Natural killer cell (primary cell): Measurements from ENCODE around the gene SHISA6. TPM values are rescaled to one million over a fixed set of nuclear protein-coding genes. Genes with fewer than 3 reads are reported as not detected.

Experiments used
- ATAC-seq, 3 donors: fragments of 150-1000 bp in 2 of 3; fragments of 200-7000 bp in 1 of 3; cut with Tn5 transposase; 1 replicate in 1 of 3; 2 replicates in 2 of 3; pipeline ENCODE4 v1.10.0; 2021; ENCODE audit warnings: mild to moderate bottlenecking in 2 of 3, moderate library complexity in 2 of 3
- DNase-seq, 2 donors: peaks; one replicate each; pipeline versions ENCODE4 v3.0.0 to v3.0.0-alpha.2; 2013 to 2021; ENCODE audit warnings: mixed read lengths in 1 of 2
- H3K27ac ChIP-seq: one replicate; pipeline ENCODE4 v1.5.1; 2013; ENCODE audit warnings: mild to moderate bottlenecking, low read length
- H3K27me3 ChIP-seq: one replicate; pipeline ENCODE4 v1.6.1; 2013; ENCODE audit warnings: low read length; ENCODE audit not compliant: control insufficient read depth, insufficient read depth
- H3K36me3 ChIP-seq: one replicate; pipeline ENCODE4 v1.6.1; 2013; ENCODE audit warnings: low read length; ENCODE audit not compliant: control insufficient read depth, insufficient read depth
- H3K4me1 ChIP-seq: one replicate; pipeline ENCODE4 v1.6.1; 2013; ENCODE audit warnings: low read length; ENCODE audit not compliant: control insufficient read depth, insufficient read depth
- H3K4me3 ChIP-seq: one replicate; pipeline ENCODE4 v1.5.1; 2013; ENCODE audit warnings: low read length
- H3K9me3 ChIP-seq: one replicate; pipeline ENCODE4 v1.6.1; 2013; ENCODE audit warnings: low read length; ENCODE audit not compliant: control insufficient read depth, insufficient read depth
- H3K27ac Mint-ChIP-seq, 2 donors: one replicate each; pipeline ENCODE4 v1.8.0; 2022; ENCODE audit warnings: mild to moderate bottlenecking in 2 of 2, mixed read lengths in 2 of 2, moderate library complexity in 1 of 2
- H3K27me3 Mint-ChIP-seq, 2 donors: one replicate each; pipeline ENCODE4 v1.8.0; 2022; ENCODE audit warnings: low read depth in 2 of 2, mixed read lengths in 2 of 2
- H3K36me3 Mint-ChIP-seq: one replicate; pipeline ENCODE4 v1.8.0; 2022; ENCODE audit warnings: mixed read lengths
- H3K4me1 Mint-ChIP-seq, 2 donors: one replicate each; pipeline ENCODE4 v1.8.0; 2022; ENCODE audit warnings: mixed read lengths in 2 of 2
- H3K4me3 Mint-ChIP-seq: one replicate; pipeline ENCODE4 v1.8.0; 2022; ENCODE audit warnings: mild to moderate bottlenecking, moderate library complexity, mixed read lengths
- H3K9me3 Mint-ChIP-seq, 2 donors: one replicate each; pipeline ENCODE4 v1.8.0; 2022; ENCODE audit warnings: mixed read lengths in 2 of 2
- WGBS: methylation state at CpG from one replicate; pipeline ENCODE4 v1.1.7; 2013; ENCODE audit warnings: missing lambda C conversion rate; ENCODE audit not compliant: insufficient coverage; 5-methylcytosine and 5-hydroxymethylcytosine counted together
- intact Hi-C: fragments of 100-400 bp; cut with micrococcal nuclease; formaldehyde crosslinking; loops from one replicate; pipeline ENCODE4 v1.14.2; 2022
- total RNA-seq, 4 donors: library from RNA; stranded (reverse); fragments of 120-200 nt in 1 of 4; gene quantifications; one replicate each; pipeline versions ENCODE4 v1.2.3 to v1.2.4, GENCODE V29; 2013 to 2022
- TF ChIP-seq, protein P1 (sequence below): fragments of 200-600 bp; IDR thresholded peaks from one replicate; pipeline ENCODE4 v1.8.0; 2022; ENCODE audit warnings: antibody characterized with exemption

SHISA6 gene
- total RNA-seq, 3 donors from 2014 or later (not counting 1 experiment from before 2014, with no cell fraction given) = not detected

DNA sequence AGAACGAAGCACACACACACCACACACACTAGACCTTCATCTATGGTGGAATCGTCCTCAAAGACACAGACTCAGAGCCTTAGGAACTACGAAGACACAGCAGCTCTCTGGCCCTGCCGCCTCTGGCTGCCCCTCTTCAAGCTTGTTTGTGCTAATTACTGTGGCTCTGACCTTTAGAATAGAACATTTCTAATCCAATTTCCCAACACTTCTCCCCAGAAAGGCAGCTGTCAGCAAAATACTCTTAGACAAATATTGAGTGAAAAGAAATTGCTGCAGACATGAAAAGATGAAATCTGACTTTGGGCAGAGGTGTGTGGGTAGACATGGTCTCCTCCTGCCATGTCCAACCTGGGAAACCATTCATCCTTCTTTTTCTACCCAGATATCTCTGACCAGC lies 205.3 kb downstream of the SHISA6 start:
- H3K27me3 Mint-ChIP-seq = no peaks in the 10 kb centered on the region
- no peak overlapping the region for H3K27ac ChIP-seq
- DNase-seq (no peak), ATAC-seq (no peak)
- WGBS = 60% methylated on average over 4 of the region's 4 CpGs
- intact Hi-C loops = no loop called here
- H3K4me1 Mint-ChIP-seq = no peaks in the 10 kb centered on the region
- no peak overlapping the region for H3K27ac Mint-ChIP-seq
- H3K36me3 Mint-ChIP-seq = no peaks in the 10 kb centered on the region
- H3K9me3 Mint-ChIP-seq = peaks cover 7 to 12% of the 10 kb centered on the region in 2 donors
- H3K9me3 ChIP-seq = no peaks in the 10 kb centered on the region
- no peaks in the 10 kb centered on the region for H3K27me3 ChIP-seq
- H3K4me3 ChIP-seq = no peak overlapping the region
- H3K4me3 Mint-ChIP-seq = no peak overlapping the region
- no peaks in the 10 kb centered on the region for H3K4me1 ChIP-seq
- no peaks in the 10 kb centered on the region for H3K36me3 ChIP-seq
- TF ChIP-seq, protein P1, sequence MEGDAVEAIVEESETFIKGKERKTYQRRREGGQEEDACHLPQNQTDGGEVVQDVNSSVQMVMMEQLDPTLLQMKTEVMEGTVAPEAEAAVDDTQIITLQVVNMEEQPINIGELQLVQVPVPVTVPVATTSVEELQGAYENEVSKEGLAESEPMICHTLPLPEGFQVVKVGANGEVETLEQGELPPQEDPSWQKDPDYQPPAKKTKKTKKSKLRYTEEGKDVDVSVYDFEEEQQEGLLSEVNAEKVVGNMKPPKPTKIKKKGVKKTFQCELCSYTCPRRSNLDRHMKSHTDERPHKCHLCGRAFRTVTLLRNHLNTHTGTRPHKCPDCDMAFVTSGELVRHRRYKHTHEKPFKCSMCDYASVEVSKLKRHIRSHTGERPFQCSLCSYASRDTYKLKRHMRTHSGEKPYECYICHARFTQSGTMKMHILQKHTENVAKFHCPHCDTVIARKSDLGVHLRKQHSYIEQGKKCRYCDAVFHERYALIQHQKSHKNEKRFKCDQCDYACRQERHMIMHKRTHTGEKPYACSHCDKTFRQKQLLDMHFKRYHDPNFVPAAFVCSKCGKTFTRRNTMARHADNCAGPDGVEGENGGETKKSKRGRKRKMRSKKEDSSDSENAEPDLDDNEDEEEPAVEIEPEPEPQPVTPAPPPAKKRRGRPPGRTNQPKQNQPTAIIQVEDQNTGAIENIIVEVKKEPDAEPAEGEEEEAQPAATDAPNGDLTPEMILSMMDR = no peak

DNA sequence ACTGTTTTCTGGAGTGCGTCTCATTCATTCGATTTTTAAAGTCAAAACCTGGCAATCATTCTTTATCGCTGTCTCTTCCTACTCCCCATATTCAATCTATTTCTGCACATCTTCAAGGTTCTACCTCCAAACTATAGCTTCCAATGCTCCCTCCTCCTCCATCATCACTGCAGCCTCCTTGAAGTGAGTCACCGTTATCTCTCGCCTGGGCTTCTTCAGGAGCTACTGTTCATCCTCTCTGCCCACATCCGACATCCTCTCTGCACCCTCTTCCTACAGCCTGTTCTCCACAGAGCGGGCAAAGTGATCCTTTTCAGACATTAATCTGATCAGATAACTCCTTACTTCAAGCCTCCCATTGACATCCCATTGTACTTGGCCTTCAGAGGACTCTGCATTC lies 213.1 kb downstream of the SHISA6 start:
- Histone ChIP-seq H3K4me1 (no peaks in the 10 kb centered on the region), H3K4me3 (no peak overlapping the region), H3K36me3 (no peaks in the 10 kb centered on the region), H3K9me3 (peaks cover 9% of the 10 kb centered on the region), H3K27ac (no peak overlapping the region), H3K27me3 (no peaks in the 10 kb centered on the region)
- ATAC-seq (no peak), DNase-seq (no peak)
- no peak overlapping the region for H3K27ac Mint-ChIP-seq
- no peaks in the 10 kb centered on the region for H3K27me3 Mint-ChIP-seq
- intact Hi-C loops = no loop called here
- WGBS = 91% methylated on average over 7 of the region's 7 CpGs
- TF ChIP-seq, protein P1 = no peak
- H3K36me3 Mint-ChIP-seq = no peaks in the 10 kb centered on the region
- H3K4me1 Mint-ChIP-seq = no peaks in the 10 kb centered on the region
- H3K9me3 Mint-ChIP-seq = peaks cover 14 to 20% of the 10 kb centered on the region in 2 donors
- H3K4me3 Mint-ChIP-seq = no peak overlapping the region

DNA sequence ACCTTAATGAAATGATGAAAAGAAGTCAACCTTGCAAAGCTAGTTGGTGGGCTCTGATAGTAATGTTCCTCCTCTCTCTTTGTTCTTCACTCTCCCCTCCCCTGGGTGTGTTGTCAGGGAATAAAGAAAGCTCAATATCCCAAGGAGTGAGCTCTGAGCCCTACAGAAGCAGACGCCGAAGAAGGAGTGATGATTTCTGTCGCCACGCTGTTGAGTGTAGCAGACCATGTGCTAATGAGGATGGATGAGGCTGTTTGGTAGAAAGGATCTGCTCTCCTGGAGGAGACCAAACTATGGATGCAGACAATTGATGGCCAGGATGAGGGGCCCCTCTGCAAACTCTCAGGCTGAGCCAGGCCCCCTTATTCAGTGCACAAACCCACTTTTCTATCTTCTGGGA lies 217.3 kb downstream of the SHISA6 start:
- Histone ChIP-seq H3K27me3 (no peaks in the 10 kb centered on the region), H3K27ac (no peak overlapping the region), H3K4me3 (no peak overlapping the region), H3K36me3 (no peaks in the 10 kb centered on the region), H3K4me1 (no peaks in the 10 kb centered on the region), H3K9me3 (peaks cover 9% of the 10 kb centered on the region)
- H3K27me3 Mint-ChIP-seq = no peaks in the 10 kb centered on the region
- no peak overlapping the region for H3K27ac Mint-ChIP-seq
- ATAC-seq (no peak), DNase-seq (no peak)
- peaks cover 8 to 18% of the 10 kb centered on the region in 2 donors for H3K9me3 Mint-ChIP-seq
- intact Hi-C loops = no loop called here
- TF ChIP-seq, protein P1 = no peak
- H3K4me1 Mint-ChIP-seq = no peaks in the 10 kb centered on the region
- H3K36me3 Mint-ChIP-seq = no peaks in the 10 kb centered on the region
- H3K4me3 Mint-ChIP-seq = no peak overlapping the region
- WGBS = 58% methylated on average over 4 of the region's 4 CpGs

DNA sequence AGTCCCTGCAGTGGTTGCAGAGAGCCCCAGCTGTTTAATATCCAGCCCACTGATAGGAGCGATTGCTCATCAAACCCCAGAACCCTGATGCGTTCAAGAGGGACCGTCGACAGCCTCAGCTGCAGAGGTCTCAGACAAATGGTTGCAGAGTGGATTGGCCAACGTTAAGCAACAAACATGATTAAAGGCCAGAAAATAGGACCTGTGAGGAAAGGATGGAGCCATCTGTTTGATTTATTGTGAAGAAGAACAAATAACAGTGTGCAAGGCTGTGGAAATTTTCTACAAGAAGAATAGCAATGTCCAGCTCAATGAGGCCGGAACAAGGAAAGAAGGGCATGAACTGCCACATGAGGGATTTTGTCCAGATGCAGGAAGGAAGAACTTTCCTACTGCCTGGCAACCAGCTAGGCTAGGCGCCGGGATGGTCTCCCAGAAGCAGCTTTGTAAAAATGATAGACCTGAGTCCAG lies 218.9 kb downstream of the SHISA6 start:
- no peaks in the 10 kb centered on the region for H3K4me1 Mint-ChIP-seq

More for the DNA sequence above, 218.9 kb downstream of the SHISA6 start:
- H3K9me3 ChIP-seq = peaks cover 9% of the 10 kb centered on the region
- DNase-seq = no peak
- H3K4me1 ChIP-seq = no peaks in the 10 kb centered on the region
- Mint-ChIP-seq H3K9me3 (peaks cover 0 to 12% of the 10 kb centered on the region in 2 donors), H3K27ac (no peak overlapping the region), H3K36me3 (no peaks in the 10 kb centered on the region), H3K4me3 (no peak overlapping the region), H3K27me3 (no peaks in the 10 kb centered on the region)
- TF ChIP-seq, protein P1 = no peak
- H3K4me3 ChIP-seq = no peak overlapping the region
- no peaks in the 10 kb centered on the region for H3K36me3 ChIP-seq
- no peak for ATAC-seq
- no peaks in the 10 kb centered on the region for H3K27me3 ChIP-seq
- WGBS = 70% methylated on average over 8 of the region's 8 CpGs
- intact Hi-C loops = no loop called here
- H3K27ac ChIP-seq = no peak overlapping the region
